T-helper 2 cell treated with Interferon-gamma antibody and Interleukin-4, amounts not matched to agents 100 ng/mL and 5 ng/mL, for 36 hours (primary cell): ENCODE results near the gene OTOG. TPM values are rescaled to one million over a fixed set of nuclear protein-coding genes. Genes with fewer than 3 reads are reported as not detected.

Experiments used
- intact Hi-C: fragments of 100-400 bp; cut with micrococcal nuclease; formaldehyde crosslinking; loops from one replicate; pipeline ENCODE4 v1.15.1; 2023
- total RNA-seq: library from RNA; stranded (reverse); gene quantifications from 2 replicates; pipeline ENCODE4 v1.2.3, GENCODE V29; 2022

The OTOG gene
- total RNA-seq, 1 donor from 2014 or later, result not detected

DNA sequence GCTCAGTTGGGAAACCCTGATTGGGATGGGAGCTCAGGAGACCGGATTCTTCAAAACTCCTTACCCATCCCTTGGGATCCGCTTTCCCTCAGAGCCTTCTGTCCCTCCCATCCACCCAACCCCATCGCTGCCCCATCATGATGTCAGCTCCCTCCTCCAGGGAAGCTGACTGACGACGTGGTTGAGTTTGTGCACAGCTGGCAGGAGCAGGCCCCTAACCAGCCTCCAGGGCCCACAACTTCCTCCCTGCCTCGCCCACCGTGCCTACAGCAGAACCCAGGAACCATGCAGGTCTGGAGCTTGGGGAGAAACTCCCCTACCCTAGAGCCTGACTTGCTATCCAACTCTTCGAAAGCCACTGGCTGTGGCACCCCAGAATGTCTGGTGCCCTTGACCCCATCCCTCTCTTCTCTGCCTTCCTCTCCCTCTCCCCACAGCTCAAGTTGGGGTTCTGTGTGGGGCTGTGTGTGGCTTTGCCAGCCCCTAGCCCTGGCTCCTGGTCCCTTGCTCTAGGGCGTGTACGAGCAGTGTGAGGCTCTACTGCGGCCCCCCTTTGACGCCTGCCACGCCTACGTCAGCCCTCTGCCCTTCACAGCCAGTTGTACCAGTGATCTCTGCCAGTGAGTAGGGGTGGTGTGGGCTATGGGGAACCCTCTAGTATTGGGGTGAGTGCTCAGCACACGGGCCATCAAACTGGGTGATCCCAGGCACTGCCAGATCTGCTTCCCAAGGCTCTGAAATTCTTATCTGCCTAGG, 11.1 kb downstream of the OTOG start:
- intact Hi-C loops, result no loop called here

DNA sequence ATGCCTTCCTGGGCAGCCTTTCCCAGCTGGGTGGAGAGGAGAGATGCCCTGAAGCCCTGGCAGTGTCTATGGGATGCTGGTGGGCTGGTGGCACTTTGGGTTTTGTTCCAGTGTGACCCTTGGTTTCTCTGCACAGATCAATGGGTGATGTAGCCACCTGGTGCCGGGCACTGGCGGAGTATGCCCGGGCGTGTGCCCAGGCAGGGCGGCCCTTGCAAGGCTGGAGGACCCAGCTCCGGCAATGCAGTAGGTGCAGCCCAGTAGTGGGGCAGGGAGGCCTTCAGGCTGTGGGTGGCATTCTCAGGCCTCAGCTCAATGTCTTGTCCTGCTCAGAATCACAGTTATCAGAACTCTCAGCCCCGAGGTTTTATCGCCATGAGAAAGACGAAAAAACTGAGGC, 11.9 kb downstream of the OTOG start:
- intact Hi-C loops, result no loop called here

- intact Hi-C loops, result no loop called here
Observed at GRCh38 chr11:17559341-17560087, 12.5 kb downstream of the OTOG start.

GRCh38 chr11:17560281-17561110, 13.4 kb downstream of the OTOG start:
- intact Hi-C loops, result no loop called here

DNA sequence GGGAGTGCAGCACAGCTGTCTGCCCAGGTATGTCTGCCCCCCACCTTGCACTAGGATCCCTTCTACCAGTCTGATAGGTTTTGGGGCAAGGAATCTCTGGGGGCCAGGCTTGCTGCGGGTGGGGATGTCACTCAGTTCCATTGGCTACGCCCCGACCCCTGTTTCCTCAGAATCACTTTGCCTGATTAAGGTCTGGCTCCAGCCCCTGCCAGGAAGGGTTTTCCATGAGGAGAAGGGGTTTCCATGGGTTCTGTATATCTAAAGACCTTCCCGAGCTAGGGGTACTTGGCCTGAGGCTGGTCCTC, 14.0 kb downstream of the OTOG start:
- intact Hi-C loops, result no loop called here

DNA sequence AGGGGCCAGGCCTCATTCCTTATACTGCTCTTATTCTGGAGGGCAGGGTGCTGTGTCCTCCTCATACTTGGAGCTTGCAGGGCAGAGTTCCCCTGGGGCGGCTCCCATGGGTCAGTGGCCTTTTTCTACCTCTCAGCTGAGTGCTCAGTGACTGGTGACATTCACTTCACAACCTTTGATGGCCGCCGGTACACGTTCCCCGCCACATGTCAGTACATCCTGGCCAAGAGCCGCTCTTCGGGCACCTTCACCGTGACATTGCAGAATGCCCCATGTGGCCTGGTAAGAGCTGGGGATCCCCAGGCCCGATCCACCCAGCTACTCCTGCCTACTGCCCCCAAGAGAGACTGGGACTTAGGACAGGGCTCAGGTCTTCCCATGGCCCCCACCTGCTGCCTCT, 14.5 kb downstream of the OTOG start:
- intact Hi-C loops, result no loop called here

DNA sequence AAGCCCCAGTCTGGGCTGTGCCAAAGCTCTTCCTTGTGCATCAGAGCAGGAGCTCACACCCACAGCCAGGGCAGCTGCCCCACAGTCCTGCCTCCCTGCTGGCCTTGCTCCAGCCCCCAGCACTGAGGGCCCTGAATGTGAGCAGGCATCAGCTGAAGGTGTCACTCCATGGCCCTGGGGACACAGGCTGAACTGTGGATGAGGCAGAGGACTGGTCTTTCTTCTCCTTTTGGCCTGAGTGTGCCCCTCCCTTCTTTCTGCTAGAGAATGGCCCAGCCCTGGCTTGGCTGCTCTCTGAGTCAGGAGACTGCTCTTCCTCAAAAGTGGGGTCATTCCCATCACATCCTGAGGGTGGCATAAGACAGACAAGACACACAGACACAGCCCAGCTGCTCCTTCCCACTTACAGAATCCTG, 16.2 kb downstream of the OTOG start:
- intact Hi-C loops, result no loop called here

DNA sequence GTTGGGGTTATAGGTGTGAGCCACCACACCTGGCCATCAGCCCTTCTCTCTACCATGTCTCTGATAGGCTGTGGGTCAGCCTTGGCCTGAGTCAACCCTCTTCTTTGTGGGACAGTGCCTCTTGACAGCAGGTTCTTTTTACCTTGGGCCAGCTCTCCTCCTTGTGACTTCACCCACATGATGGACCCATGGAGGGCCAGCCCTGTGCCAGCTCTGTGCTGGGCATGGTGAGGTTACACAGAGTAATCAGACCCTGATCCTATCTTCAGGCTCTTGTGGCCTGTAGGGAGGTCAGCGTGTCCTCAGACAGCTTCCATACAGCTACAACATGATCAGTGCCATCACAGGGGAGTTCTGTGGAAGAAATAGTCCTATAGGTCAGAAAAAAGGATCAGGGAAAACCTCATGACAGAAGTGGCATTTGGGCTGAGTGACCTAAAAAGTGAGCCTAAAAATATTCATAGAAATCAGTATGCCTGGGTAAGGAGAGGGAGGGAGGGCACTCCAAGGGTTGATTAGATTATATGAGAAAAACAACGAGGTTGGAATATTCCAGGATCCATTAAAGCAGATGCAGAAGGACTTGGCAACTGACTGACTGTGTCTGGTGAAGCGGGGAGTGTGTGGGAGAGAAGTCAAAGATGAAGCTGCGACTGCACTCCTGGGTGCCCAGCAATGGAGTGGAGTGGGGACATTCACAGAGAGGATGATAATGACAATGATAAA, 17.1 kb downstream of the OTOG start:
- intact Hi-C loops, result no loop called here

GRCh38 chr11:17564687-17565042, 17.6 kb downstream of the OTOG start:
- intact Hi-C loops, result no loop called here

DNA sequence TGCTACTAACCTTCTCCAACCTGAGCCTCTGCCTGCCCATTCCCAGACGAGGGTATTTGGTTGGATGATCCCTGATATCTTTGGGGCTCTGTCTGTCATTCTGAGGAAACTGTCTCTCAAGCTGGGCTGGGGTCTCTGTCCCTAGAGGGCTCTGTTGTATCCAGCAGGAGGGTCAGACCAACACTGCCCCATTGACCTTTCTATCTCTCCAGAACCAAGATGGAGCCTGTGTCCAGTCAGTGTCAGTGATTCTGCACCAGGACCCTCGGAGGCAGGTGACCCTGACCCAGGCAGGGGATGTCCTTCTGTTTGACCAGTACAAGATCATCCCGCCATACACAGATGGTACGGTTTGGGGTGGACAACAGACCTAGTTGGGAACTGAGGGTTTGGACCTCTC, 21.9 kb downstream of the OTOG start:
- intact Hi-C loops, result no loop called here

DNA sequence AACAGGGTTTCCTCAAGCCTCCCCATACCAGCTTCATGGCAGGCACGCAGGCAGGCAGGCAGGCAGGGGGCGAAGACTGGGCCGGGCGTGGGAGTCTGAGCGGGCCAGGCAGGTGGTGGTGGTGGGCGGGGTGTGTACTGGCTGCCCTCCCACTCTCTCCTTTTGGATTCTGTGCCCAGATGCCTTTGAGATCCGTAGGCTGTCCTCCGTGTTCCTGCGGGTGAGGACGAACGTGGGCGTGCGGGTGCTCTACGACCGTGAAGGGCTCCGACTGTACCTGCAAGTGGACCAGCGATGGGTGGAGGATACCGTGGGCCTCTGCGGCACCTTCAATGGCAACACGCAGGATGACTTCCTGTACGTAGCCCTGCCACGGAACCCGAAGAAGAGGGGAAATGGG, 23.0 kb downstream of the OTOG start:
- intact Hi-C loops, result no loop called here

DNA sequence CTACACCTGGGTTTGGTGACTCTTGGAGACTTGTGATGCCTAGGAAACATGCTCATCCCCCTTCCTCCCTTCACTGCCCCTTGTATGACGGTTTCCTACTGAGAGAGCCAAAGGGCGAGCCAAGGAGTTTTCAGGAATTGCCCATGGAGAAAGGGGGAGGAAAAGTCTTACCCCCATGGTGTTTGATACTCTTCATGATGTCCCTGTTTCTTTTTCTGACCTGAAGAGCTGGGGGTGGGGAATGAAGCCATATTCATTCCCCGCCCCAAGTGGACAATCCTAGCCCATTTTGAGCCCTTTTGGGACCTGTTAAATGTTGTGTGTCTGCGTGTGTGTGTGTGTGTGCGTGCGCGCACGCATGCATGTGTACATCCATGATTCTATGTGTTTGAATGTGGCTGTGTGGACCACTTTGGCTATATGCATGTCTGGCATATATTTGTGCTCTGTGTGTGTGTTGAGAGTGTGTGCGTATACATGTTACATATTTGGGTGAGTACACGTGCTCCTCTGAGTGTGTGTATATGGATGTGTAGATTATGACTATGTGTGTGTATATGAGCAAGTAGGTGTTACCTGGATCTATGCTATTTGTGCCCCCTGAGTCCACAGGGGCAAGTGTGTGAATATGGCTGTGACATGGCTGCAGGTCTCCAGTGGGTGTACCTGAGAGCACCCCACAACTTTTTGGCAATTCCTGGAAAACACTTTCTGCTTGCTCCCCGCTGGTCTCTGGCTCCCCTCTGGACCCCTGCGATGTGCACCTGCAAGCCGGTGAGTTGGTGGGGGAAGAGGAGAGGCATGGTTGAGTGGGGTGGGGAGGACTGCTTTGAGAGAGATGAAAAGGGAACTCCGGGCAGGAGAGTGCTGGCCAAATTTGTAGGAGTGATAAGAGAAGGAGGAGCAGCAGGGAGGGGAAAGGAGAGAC, 24.6 kb downstream of the OTOG start:
- intact Hi-C loops, result no loop called here

DNA sequence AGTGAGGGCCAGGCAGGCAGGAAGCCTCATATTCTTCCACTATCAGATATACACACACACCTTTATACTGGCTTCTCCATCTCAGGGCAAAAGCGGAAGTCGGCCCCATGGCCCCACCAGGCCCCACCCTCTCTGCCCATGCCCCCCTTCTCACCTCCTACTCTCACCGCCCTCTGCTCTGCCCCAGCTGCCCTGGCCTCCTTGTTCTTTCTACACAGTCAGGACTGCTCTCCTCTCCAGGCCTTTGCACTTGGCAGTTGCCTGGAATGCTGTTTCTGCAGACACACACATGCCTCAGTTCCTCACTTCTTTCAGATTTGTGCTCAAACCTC, 25.3 kb downstream of the OTOG start:
- intact Hi-C loops, result no loop called here

DNA sequence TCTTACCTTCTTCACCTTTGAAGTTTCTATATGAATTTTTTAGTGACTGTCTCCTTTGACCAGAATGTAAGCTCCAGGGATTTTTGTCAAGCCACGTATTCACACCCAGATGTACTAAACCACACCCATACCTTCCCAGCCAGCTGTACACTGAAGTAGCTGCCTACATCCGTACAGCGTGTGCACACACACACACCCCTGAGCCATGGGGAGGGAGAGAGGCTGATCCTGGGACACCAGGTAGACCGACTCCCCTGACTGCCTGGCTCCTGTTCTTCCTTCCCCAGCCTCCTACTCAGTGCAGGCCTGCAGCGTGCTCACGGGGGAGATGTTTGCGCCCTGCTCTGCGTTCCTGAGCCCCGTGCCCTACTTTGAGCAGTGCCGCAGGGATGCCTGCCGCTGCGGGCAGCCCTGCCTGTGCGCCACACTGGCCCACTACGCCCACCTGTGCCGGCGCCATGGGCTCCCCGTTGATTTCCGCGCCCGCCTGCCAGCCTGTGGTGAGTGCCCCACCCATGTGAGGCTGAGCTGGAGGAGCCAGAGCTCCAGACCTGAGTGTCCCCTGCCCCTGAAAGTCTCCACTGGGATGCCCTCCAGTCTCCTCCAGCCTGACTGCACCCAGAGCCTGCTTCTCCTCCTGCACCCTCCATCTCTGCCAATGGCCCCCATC, 25.9 kb downstream of the OTOG start:
- intact Hi-C loops, result no loop called here

GRCh38 chr11:17573526-17573925, 26.5 kb downstream of the OTOG start:
- intact Hi-C loops, result no loop called here

DNA sequence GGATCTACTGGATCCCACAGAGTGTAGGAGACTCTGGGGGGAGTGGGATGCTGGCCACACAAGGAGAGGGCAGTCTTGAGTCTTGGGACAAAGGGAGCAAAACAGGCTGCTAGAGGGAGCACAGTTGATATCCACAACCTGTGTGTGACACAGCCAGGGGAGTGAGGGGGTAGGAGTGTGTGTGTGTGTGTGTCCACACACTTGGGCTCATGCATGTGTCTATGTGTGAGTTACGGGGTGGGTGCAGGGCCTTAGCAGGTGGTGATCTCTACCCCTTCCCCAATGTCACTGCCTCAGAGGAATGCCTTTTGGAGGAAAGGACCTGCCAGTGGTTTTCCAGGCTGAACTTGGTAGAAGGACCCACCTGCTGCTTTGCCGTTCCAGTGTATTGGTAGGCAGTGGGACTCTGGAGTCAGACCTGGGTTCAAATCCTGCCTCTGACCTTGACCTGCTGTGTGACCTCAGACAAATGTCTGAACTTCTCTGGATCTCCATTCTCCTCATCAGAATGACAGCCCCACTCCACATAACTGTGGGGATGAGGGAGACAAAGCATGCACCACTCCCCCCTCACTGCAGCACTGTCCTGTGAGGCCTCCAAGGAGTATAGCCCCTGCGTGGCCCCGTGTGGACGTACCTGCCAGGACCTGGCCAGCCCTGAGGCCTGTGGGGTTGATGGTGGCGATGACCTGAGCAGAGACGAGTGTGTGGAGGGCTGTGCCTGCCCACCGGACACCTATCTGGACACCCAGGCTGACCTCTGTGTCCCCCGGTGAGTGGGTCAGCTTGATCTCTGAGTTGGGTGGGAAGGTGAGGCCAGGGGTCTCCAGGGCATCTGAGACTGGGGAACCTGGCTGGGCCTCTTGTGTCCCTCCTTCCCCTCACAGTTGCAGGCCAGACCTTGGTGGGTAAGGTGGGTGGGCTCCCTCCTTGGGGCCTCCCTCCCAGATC, 27.4 kb downstream of the OTOG start:
- intact Hi-C loops, result no loop called here

DNA sequence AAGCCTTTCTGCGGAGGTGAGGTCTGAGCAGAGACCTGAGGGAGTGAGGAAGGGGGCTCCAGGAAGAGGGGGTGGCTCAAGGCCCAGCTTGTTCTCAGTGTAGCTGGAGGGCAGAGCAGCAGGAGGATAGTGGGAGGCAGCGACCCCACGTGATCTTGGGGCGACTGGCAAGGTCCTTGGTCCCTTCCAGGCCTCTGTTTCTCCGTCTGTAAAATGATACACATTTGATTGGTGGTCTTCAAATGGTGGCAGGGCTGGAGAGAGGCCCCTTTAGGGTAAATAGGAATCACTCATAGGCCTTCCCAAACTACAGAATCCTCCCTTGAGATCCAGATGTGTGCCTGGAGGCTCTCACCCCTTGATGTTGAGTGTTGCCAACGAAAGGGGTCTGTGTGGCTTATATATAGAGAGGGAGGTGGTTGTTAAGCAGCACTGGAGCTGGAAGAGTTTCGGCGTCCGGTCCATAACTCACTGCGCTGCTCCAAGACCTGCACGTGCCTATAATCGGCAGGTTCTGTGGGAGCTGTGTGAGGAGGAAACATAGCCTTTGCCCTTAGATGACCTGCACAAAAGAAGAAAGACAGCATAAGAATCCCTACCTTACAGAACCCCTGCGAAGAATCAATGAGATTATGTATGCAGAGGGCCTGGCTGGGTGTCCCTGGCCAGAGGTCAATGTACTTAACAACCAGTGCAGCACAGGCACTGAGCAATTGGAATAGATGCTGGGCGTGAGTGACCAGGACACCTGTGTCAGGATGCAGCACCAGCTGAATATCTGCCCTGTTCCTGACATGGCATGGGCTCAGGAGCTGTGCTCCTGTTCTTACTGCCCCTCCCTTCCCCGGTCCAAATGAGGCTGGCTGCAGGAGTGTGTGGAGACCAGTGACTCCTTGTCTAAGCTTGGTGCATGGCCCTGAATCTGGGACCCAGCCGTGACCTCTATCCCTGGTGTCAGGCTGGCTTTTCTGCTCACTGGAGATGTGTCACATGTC, 28.7 kb downstream of the OTOG start:
- intact Hi-C loops, result no loop called here

DNA sequence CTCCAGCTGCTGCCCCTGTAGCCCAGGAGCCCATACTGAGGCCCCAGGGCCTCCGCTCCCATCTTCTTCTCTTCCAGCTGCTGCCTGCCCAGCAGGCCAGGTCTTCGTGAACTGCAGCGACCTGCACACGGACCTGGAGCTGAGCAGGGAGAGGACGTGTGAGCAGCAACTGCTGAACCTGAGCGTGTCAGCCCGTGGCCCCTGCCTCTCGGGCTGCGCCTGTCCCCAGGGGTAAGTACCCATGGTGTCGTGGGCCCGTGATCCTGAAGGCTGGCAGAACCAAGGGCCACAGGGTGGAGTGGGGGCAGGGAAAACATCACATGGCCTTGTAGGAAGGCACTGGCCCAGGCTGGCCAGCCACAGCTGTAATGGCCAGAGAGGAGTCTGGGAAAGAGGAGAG, 31.2 kb downstream of the OTOG start:
- intact Hi-C loops, result no loop called here
